ENCODE data around the gene SDK1. TPM values are rescaled to one million over a fixed set of nuclear protein-coding genes. Genes with fewer than 3 reads are reported as not detected.
A peak's percentile ranks its signal among the peaks of the same experiment; 100 is the strongest.

Gene SDK1
- total and polyA plus RNA-seq, 2 of the 8 experiments (the other 6 are each of a cell fraction or from before 2014, with no cell fraction given), result 3.3 to 7.2 TPM

- Histone ChIP-seq H2AFZ (ENCODE audit: low read length) (no peak overlapping the region), H3K23me2 (ENCODE audit: low read depth, low read length) (no peaks in the 10 kb centered on the region), H3K18ac (ENCODE audit: extremely low read depth, low read length) (no peak overlapping the region), H3K36me3 (ENCODE audit: control insufficient read depth in 2 of 4, insufficient read depth in 4 of 4, low read length in 3 of 4) (no peaks in the 10 kb centered on the region), H2BK12ac (ENCODE audit: low read depth, low read length) (no peak overlapping the region), H3K9ac (replicated peaks in 1 of 4; ENCODE audit: extremely low read depth in 1 of 4, low read depth in 3 of 4, low read length in 3 of 4) (no peak overlapping the region), H4K91ac (replicated peaks; ENCODE audit: insufficient read length, low read length) (no peak overlapping the region), H2BK120ac (replicated peaks; ENCODE audit: low read depth, low read length) (no peak overlapping the region), H4K8ac (ENCODE audit: extremely low read depth, insufficient read depth, low read length) (no peak overlapping the region), H3K27me3 (replicated peaks in 1 of 4; ENCODE audit: control insufficient read depth in 3 of 4, extremely low read depth in 1 of 4, insufficient read depth in 3 of 4, low read length in 3 of 4) (no peaks in the 10 kb centered on the region), H3K14ac (ENCODE audit: insufficient read length) (no peak overlapping the region), H3K9me3 (ENCODE audit: insufficient read depth in 2 of 2, low read depth in 1 of 2, low read length in 1 of 2) (no peaks in the 10 kb centered on the region), H3K4me1 (replicated peaks in 1 of 4; ENCODE audit: control insufficient read depth in 3 of 4, insufficient read depth in 4 of 4, low read length in 3 of 4) (peaks cover 0 to 6% (median 1%) of the 10 kb centered on the region in 4 experiments; a peak in 2 of 7 replicates), H3K27ac (ENCODE audit: low read depth, low read length) (no peak overlapping the region), H3K56ac (replicated peaks; ENCODE audit: insufficient read length, low read depth, low read length) (no peak overlapping the region), H2BK5ac (ENCODE audit: low read depth, low read length) (0 out of 2 replicates have a peak overlapping the region, but pooled peaks have one; percentile 63), H3K79me1 (ENCODE audit: low read depth, low read length) (no peaks in the 10 kb centered on the region), H4K20me1 (replicated peaks in 1 of 2; ENCODE audit: control insufficient read depth in 1 of 2, insufficient read depth in 2 of 2, low read length in 2 of 2) (no peaks in the 10 kb centered on the region), H3K4ac (replicated peaks; ENCODE audit: insufficient read length, low read depth, low read length) (no peak overlapping the region), H2BK15ac (ENCODE audit: low read length) (no peak overlapping the region), H2BK20ac (ENCODE audit: low read length) (no peak overlapping the region), H3K79me2 (ENCODE audit: control insufficient read depth in 1 of 2, insufficient read depth in 2 of 2, low read length in 2 of 2) (no peaks in the 10 kb centered on the region), H3K4me3 (ENCODE audit: extremely low read depth in 1 of 4, insufficient read depth in 2 of 4, low read depth in 3 of 4, low read length in 4 of 4) (no peak overlapping the region), H3K23ac (ENCODE audit: insufficient read length) (no peak overlapping the region), H3K4me2 (ENCODE audit: insufficient read depth in 1 of 2, low read depth in 2 of 2, low read length in 2 of 2) (no peak overlapping the region), H2AK5ac (ENCODE audit: low read depth, low read length) (no peak overlapping the region), H4K5ac (ENCODE audit: insufficient read length, low read depth, low read length) (no peak overlapping the region)
- 92% methylated on average over 4 of the region's 4 CpGs; no CpG with 5 or more reads in 1 of the 2 experiments for WGBS, 2 experiments (ENCODE audit: extremely low coverage in 1 of 2, insufficient coverage in 1 of 2, insufficient read length in 1 of 2, insufficient replicate concordance in 2 of 2, low coverage in 1 of 2, low lambda C conversion rate in 2 of 2, missing lambda C conversion rate in 1 of 2)
- FAIRE-seq (no peak), DNase-seq (ENCODE audit: low read depth in 1 of 2, low spot score in 2 of 2) (no peak)
- POLR2A ChIA-PET (ENCODE audit: partially characterized antibody), result no interaction called here
- CTCF ChIA-PET (ENCODE audit: partially characterized antibody), result no interaction called here
- TF ChIP-seq RBBP5 (IDR thresholded peaks at IDR 0.05; ENCODE audit: borderline replicate concordance, low read depth, low read length), result no peak
- no peak for TF ChIP-seq HDAC6 (IDR thresholded peaks at IDR 0.05; ENCODE audit: low read depth, low read length)
- TF ChIP-seq FOSL1 (IDR thresholded peaks at IDR 0.05; ENCODE audit: insufficient read depth, low read depth, low read length), result no peak
- TF ChIP-seq KDM5A (IDR thresholded peaks at IDR 0.05; ENCODE audit: low read length), result no peak
- TF ChIP-seq MAX (IDR thresholded peaks at IDR 0.05), result no peak
- TF ChIP-seq TEAD4 (IDR thresholded peaks at IDR 0.05; ENCODE audit: low read depth, low read length), result no peak
- no peak for TF ChIP-seq SIX5 (IDR thresholded peaks at IDR 0.05; ENCODE audit: low read depth, low read length)
- TF ChIP-seq GTF2F1 (IDR thresholded peaks at IDR 0.05; ENCODE audit: borderline replicate concordance, low read depth, low read length), result no peak
- TF ChIP-seq KDM1A (IDR thresholded peaks at IDR 0.05; ENCODE audit: borderline replicate concordance, low read length), result no peak
- TF ChIP-seq EP300 (IDR thresholded peaks at IDR 0.05; ENCODE audit: borderline replicate concordance in 1 of 2, low read depth in 2 of 2, low read length in 2 of 2), result no peak
- TF ChIP-seq TAF1 (IDR thresholded peaks at IDR 0.05; ENCODE audit: low read depth, low read length), result no peak
- TF ChIP-seq E2F6 (IDR thresholded peaks at IDR 0.05), result no peak
- TF ChIP-seq SIN3A (conservative IDR thresholded peaks at IDR 0.05 in 1 of 2, IDR thresholded peaks at IDR 0.05 in 1 of 2; ENCODE audit: low read depth in 1 of 2, low read length in 2 of 2), result no peak
- no peak for TF ChIP-seq SRF (IDR thresholded peaks at IDR 0.05; ENCODE audit: low read depth, low read length)
Observed at GRCh38 chr7:3968234-3968633, 667.2 kb downstream of the SDK1 start.
